K562 (cell line): ENCODE measurements around the gene TP73. TPM values are rescaled to one million over a fixed set of nuclear protein-coding genes. Genes with fewer than 3 reads are reported as not detected.
A peak's percentile ranks its signal among the peaks of the same experiment; 100 is the strongest.

ENCODE experiments used
- ATAC-seq: fragments of 200-7000 bp; cut with Tn5 transposase; 3 replicates; pipeline ENCODE4 v1.9.1; 2020; ENCODE audit warnings: moderate library complexity
- BruUV-seq: library from RNA; stranded (reverse); fragments of 400-500 nt; replicated peaks from 2 replicates; lab custom pipeline; 2021; lab: Mats Ljungman, UMichigan
- CTCF ChIA-PET: fragments of 300-600 bp; formaldehyde crosslinking; extraction: SDS; loops from one replicate; lab custom pipeline; 2021; ENCODE audit warnings: low intra/inter-chr PET ratio; lab: Yijun Ruan, JAX
- POLR2A ChIA-PET: fragments of 300-600, 350-650 bp; sonication (Branson Sonifier 250); formaldehyde crosslinking; extraction: SDS; loops from one replicate; lab custom pipeline; 2021; ENCODE audit warnings: antibody characterized with exemption, inconsistent platforms; lab: Yijun Ruan, JAX
- DNase-seq, 4 experiments: peaks; one replicate each; pipeline versions ENCODE4 v3.0.0 to v3.0.0-alpha.2; 2011 to 2018; ENCODE audit warnings: low spot score in 3 of 4, mixed read lengths in 3 of 4; ENCODE audit errors: extremely low read depth in 1 of 4
- FAIRE-seq: peaks from 2 replicates; lab custom pipeline; 2011; peaks lifted over from hg19 to GRCh38; lab: Jason Lieb, UNC
- H2AFZ ChIP-seq: 2 replicates; pipeline ENCODE4 v1.6.0; 2011; ENCODE audit warnings: low read depth, low read length, control low read depth, inconsistent platforms
- H3K27ac ChIP-seq: fragments of 200-600 bp; 3 replicates; pipeline ENCODE4 v1.8.0; 2011; ENCODE audit warnings: low read depth, mild to moderate bottlenecking, control low read depth, inconsistent platforms, low read length, moderate library complexity, mixed read lengths; ENCODE audit errors: extremely low read depth
- H3K27me3 ChIP-seq, 2 experiments: fragments of 300-600 bp in 1 of 2; 2 replicates in 1 of 2; 3 replicates in 1 of 2; pipeline versions ENCODE4 v1.6.0 to v1.8.0; 2011; ENCODE audit warnings: inconsistent platforms in 2 of 2, low read length in 2 of 2, mild to moderate bottlenecking in 1 of 2, mixed read lengths in 1 of 2, moderate library complexity in 1 of 2; ENCODE audit not compliant: control insufficient read depth in 2 of 2, insufficient read depth in 2 of 2
- H3K36me3 ChIP-seq: fragments of 300-600 bp; 3 replicates; pipeline ENCODE4 v1.8.0; 2011; ENCODE audit warnings: mild to moderate bottlenecking, low read length, inconsistent platforms; ENCODE audit not compliant: control insufficient read depth, insufficient read depth
- H3K4me1 ChIP-seq, 2 experiments: fragments of 200-600 bp in 1 of 2; replicated peaks in 1 of 2; 2 replicates in 1 of 2; 3 replicates in 1 of 2; pipeline versions ENCODE4 v1.5.1 to v1.8.0; 2011; ENCODE audit warnings: inconsistent platforms in 2 of 2, low read length in 2 of 2, mild to moderate bottlenecking in 1 of 2, mixed read lengths in 1 of 2, moderate library complexity in 1 of 2; ENCODE audit not compliant: control insufficient read depth in 2 of 2, insufficient read depth in 2 of 2
- H3K4me2 ChIP-seq: 2 replicates; pipeline ENCODE4 v1.6.1; 2011; ENCODE audit warnings: low read length, control low read depth, inconsistent platforms, mixed read lengths; ENCODE audit not compliant: insufficient read depth
- H3K4me3 ChIP-seq: fragments of 200-600 bp; sonication (generic), shearing (Covaris generic); 2 replicates; pipeline ENCODE4 v1.5.1; 2016; ENCODE audit warnings: control low read depth, inconsistent platforms
- H3K79me2 ChIP-seq: fragments of 200-600 bp; 3 replicates; pipeline ENCODE4 v1.8.0; 2011; ENCODE audit warnings: low read length, inconsistent platforms; ENCODE audit not compliant: control insufficient read depth, insufficient read depth
- H3K9ac ChIP-seq, 2 experiments: 2 replicates each; pipeline versions ENCODE4 v1.6.0 to v1.6.1; 2011; ENCODE audit warnings: low read depth in 2 of 2, low read length in 2 of 2, control low read depth in 1 of 2, inconsistent platforms in 1 of 2, mild to moderate bottlenecking in 1 of 2, mixed read lengths in 1 of 2; ENCODE audit not compliant: insufficient read depth in 1 of 2
- H3K9me1 ChIP-seq: one replicate; pipeline ENCODE4 v1.6.0; 2011; ENCODE audit warnings: inconsistent platforms, mild to moderate bottlenecking, low read length, moderate library complexity; ENCODE audit not compliant: control insufficient read depth, insufficient read depth
- H3K9me3 ChIP-seq: replicated peaks from 2 replicates; pipeline ENCODE4 v1.5.1; 2011; ENCODE audit warnings: low read depth, low read length, inconsistent platforms; ENCODE audit not compliant: control insufficient read depth, insufficient read depth
- H4K20me1 ChIP-seq: replicated peaks from 2 replicates; pipeline ENCODE4 v1.6.1; 2011; ENCODE audit warnings: low read length, inconsistent platforms, mixed read lengths; ENCODE audit not compliant: control insufficient read depth, insufficient read depth
- BHLHE40 ChIP-seq: IDR thresholded peaks from 2 replicates; pipeline ENCODE4 v1.6.1; 2011; ENCODE audit warnings: low read length, improper control_type of control experiment
- BRD9 ChIP-seq: fragments of 450-650 bp; IDR thresholded peaks from 2 replicates; pipeline ENCODE4 v1.6.1; 2018; ENCODE audit warnings: low read depth; ENCODE audit not compliant: partially characterized antibody
- ETV5 ChIP-seq: sonication (generic); formaldehyde crosslinking; IDR thresholded peaks from 2 replicates; pipeline ENCODE4 v1.4.0; 2020; ENCODE audit warnings: low read depth, mild to moderate bottlenecking, missing genetic modification reagents
- SNRNP70 ChIP-seq: fragments of 200-400 bp; formaldehyde crosslinking; optimal IDR thresholded peaks from 2 replicates; pipeline ENCODE3; 2017; ENCODE audit warnings: low read depth, low read length
- ZNF431 ChIP-seq: sonication (generic); formaldehyde crosslinking; IDR thresholded peaks from 2 replicates; pipeline ENCODE4 v1.8.0; 2022; ENCODE audit warnings: mild to moderate bottlenecking, missing genetic modification reagents
- WGBS: fragments of 100-300 bp; shearing (Covaris generic); methylation state at CpG from one replicate; pipeline ENCODE4 v1.1.6; 2016; ENCODE audit warnings: low coverage, mixed read lengths; ENCODE audit not compliant: insufficient coverage; ENCODE audit errors: missing lambda C conversion rate; 5-methylcytosine and 5-hydroxymethylcytosine counted together
- in situ Hi-C: fragments of 300-500 bp; cut with MboI; formaldehyde crosslinking; loops from 4 replicates; pipeline ENCODE4 v1.15.0; 2018; ENCODE audit warnings: inconsistent platforms, mixed read lengths
- intact Hi-C: fragments of 100-400 bp; cut with micrococcal nuclease; formaldehyde crosslinking; loops from 2 replicates; pipeline ENCODE4 v1.14.2; 2022
- polyA plus RNA-seq, 8 experiments: library from polyadenylated mRNA; depleted of rRNA in 4 of 8; stranded (reverse) in 5 of 8; unstranded in 3 of 8; fragments of >200 nt; fragmentation: Nextera tagmentation in 2 of 8; fragmentation: Illumina TruSeq in 1 of 8; extraction: Ambion mirVana in 2 of 8; extraction: Trizol in 1 of 8; gene quantifications; 2 replicates each; pipeline versions ENCODE4 v1.2.1 to v1.2.3, GENCODE V29; 2011 to 2014; ENCODE audit warnings: inconsistent platforms in 1 of 8, missing spikeins in 1 of 8
- total RNA-seq, 7 experiments: library from RNA; depleted of rRNA in 6 of 7; stranded (reverse); fragments of >200 nt in 6 of 7; fragmentation: Illumina TruSeq in 2 of 7; extraction: Trizol in 2 of 7; gene quantifications; 2 replicates each; pipeline versions ENCODE4 v1.2.1 to v1.2.3, GENCODE V29; 2011 to 2021; ENCODE audit warnings: low replicate concordance in 1 of 7

The TP73 gene
- total and polyA plus RNA-seq, 9 of the 15 experiments (the other 6 are each of a cell fraction or from before 2014, with no cell fraction given): 0.07 to 1.6 (median 0.40) TPM; not detected in 2

DNA sequence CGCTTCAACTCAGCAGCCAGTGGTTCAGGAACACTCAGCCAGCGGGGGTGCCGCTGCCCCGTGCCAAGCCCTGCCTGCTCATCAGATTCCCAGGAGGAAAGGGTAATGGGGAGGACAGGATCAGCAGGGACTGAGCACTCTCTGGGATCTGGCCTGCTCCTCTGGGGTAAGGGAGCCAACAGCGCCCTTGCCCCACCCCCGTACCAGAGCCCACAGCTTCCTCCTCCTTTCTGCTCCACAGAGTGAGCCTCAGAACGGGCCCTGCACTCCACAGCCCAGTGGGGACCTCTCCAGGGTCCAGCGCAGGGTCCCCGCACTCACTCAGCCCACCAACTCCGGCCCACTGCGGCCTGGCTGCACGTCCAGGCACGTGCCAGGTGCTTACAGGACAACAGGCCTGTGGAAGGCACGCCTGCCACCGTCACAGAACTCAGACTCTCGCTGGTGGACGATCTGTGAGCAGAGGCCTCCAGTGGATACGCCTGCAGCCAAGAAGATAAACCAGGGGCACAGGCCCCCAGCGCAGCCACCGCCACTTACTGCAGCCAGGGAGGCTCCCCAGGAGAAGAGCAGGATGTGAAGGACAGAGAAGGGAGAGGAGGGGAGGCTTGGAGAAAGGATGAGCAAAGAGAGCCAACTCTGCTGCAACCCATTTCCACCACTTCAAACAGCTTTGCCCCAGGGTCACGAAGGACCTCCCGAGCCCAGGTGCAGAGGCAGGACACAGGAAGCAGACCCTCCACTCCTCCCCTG lies 43.1 kb upstream of the TP73 start:
- no TSS peak for BruUV-seq
- H3K79me2 ChIP-seq: no peaks in the 10 kb centered on the region
- no peak overlapping the region for H3K27ac ChIP-seq
- intact Hi-C loops (no loop called here), in situ Hi-C loops (no loop called here)
- H3K36me3 ChIP-seq: no peaks in the 10 kb centered on the region
- no peak for TF ChIP-seq BRD9
- TF ChIP-seq BHLHE40: peak; percentile 60
- no peak for TF ChIP-seq ETV5 (CRISPR knock-in tag)
- no peak for TF ChIP-seq SNRNP70
- no peak for TF ChIP-seq ZNF431 (CRISPR knock-in tag)
- POLR2A ChIA-PET: interaction anchor here (0.7 to 1.2 kb wide), 3 partner anchors 9 to 70 kb away, joined by 3 to 4 read pairs (median 3); no protein-coding TSS in a partner anchor
- no peak for DNase-seq
- no peak overlapping the region for H2AFZ ChIP-seq
- H3K9me1 ChIP-seq: no peaks in the 10 kb centered on the region
- H3K4me2 ChIP-seq: no peak overlapping the region
- no peak overlapping the region for H3K4me3 ChIP-seq
- H3K9ac ChIP-seq: no peak overlapping the region
- CTCF ChIA-PET: no interaction called here
- no peak for ATAC-seq
- 7% methylated on average over 22 of the region's 22 CpGs for WGBS
- peaks cover 14% of the 10 kb centered on the region for H4K20me1 ChIP-seq
- no peaks in the 10 kb centered on the region for H3K9me3 ChIP-seq
- H3K4me1 ChIP-seq: peaks cover 10 to 24% of the 10 kb centered on the region in 2 experiments; a peak in 4 of 5 replicates
- H3K27me3 ChIP-seq: peaks cover 12 to 67% of the 10 kb centered on the region in 2 experiments; a peak in 3 of 5 replicates
- FAIRE-seq: no peak
